ENCODE measurements around the gene BSND.
"Not testable (repeated sequence)": the region's sequence is repeated elsewhere in the genome, so short reads cannot be mapped to it uniquely, and the experiment has no call there.

BSND gene

DNA sequence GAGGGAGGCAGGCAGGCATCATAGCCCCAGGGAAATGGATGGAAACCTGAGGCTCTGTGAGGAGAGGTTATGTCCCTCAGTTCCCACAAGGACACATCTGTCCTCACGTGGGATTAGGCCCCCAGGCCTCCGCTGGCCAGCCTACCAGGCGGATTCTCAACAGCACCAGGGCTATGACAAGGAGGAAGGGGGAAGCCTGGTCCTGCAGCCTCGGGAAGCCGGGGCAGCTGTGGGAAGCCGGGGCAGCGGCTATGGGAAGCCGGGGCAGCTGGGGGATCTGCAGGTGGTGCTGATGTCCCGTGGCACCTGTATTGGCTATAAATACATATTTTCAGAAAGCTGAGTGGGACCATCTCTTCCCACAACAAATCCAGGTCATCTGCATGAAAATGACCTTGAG lies 19.7 kb downstream of the BSND start:
- DNase-seq (ENCODE audit: low read depth) = no peak

GRCh38 chr1:55021942-55022546 lies 23.3 kb downstream of the BSND start:
- peak; percentile 42 for DNase-seq (ENCODE audit: low read depth)

GRCh38 chr1:55024163-55024562 lies 25.4 kb downstream of the BSND start:
- DNase-seq (ENCODE audit: low read depth) = not testable (repeated sequence)

DNA sequence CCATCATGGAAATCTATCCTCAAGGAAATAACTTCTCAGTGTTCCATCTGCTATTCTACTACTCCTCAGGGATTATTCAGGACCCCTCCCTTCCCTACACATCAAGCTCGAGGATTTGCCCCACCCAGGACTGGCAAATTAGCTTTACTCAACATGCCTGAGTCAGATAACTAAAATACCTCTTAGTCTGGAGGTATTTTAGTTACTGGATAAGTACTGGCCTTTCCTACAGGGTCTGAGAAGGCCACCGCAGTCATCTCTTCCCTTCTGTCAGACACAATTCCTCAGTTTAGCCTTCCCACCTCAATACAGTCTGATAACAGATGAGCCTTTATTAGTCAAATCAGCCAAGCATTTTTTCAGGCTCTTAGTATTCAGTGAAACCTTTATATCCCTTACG lies 27.9 kb downstream of the BSND start:
- DNase-seq (ENCODE audit: low read depth) = not testable (repeated sequence)

DNA sequence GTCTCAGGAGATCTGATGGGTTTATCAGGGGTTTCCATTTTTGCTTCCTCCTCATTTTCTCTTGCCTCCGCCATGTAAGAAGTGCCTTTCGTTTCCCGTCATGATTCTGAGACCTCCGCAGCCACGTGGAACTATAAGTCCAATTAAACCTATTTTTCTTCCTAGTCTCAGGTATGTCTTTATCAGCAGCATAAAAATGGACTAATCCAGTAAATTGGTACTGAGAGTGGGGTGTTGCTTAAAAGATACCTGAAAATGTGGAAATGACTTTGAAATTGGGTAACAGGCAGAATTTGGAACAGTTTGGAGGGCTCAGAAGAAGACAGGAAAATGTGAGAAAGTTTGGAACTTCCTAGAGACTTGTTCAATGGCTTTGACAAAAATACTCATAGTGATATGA lies 32.4 kb downstream of the BSND start:
- DNase-seq (ENCODE audit: low read depth) = not testable (repeated sequence)

- no peak for DNase-seq (ENCODE audit: low read depth)
Measured at GRCh38 chr1:55033265-55033614, 34.5 kb downstream of the BSND start.

GRCh38 chr1:55034476-55035133 lies 35.9 kb downstream of the BSND start:
- DNase-seq (ENCODE audit: low read depth) = no peak

GRCh38 chr1:55035904-55036303 lies 37.2 kb downstream of the BSND start:
- no peak for DNase-seq (ENCODE audit: low read depth)

GRCh38 chr1:55037733-55038551 lies 39.2 kb downstream of the BSND start:
- DNase-seq (ENCODE audit: low read depth) = no peak

DNA sequence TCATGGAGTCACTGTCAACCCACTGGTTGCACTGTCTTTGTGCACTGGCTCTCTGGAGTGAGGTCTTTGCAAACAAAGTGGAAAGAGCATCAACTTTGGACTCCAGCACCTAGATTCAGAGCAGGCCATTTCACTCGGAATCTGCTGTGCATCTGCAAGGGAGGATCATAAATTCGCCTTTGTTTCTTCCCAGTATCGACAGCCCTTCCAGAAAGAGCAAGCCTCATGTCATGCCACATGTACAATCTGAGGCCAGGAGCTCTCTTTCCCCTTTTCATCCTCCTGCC lies 39.8 kb downstream of the BSND start:
- no peak for DNase-seq (ENCODE audit: low read depth)

GRCh38 chr1:55038974-55039341 lies 40.2 kb downstream of the BSND start:
- no peak for DNase-seq (ENCODE audit: low read depth)

DNA sequence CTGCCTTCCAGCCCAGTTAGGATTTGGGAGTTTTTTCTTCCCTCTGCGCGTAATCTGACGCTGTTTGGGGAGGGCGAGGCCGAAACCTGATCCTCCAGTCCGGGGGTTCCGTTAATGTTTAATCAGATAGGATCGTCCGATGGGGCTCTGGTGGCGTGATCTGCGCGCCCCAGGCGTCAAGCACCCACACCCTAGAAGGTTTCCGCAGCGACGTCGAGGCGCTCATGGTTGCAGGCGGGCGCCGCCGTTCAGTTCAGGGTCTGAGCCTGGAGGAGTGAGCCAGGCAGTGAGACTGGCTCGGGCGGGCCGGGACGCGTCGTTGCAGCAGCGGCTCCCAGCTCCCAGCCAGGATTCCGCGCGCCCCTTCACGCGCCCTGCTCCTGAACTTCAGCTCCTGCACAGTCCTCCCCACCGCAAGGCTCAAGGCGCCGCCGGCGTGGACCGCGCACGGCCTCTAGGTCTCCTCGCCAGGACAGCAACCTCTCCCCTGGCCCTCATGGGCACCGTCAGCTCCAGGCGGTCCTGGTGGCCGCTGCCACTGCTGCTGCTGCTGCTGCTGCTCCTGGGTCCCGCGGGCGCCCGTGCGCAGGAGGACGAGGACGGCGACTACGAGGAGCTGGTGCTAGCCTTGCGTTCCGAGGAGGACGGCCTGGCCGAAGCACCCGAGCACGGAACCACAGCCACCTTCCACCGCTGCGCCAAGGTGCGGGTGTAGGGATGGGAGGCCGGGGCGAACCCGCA lies 40.8 kb downstream of the BSND start, which contains the start of gene PCSK9:
Gene PCSK9 (plus strand): TSS at position 207 of the 741 bp plus-strand sequence. CDS start 290 bp downstream, at position 497.
- no peak for DNase-seq (ENCODE audit: low read depth)

GRCh38 chr1:55040083-55040932 lies 41.6 kb downstream of the BSND start:
- no peak for DNase-seq (ENCODE audit: low read depth)

DNA sequence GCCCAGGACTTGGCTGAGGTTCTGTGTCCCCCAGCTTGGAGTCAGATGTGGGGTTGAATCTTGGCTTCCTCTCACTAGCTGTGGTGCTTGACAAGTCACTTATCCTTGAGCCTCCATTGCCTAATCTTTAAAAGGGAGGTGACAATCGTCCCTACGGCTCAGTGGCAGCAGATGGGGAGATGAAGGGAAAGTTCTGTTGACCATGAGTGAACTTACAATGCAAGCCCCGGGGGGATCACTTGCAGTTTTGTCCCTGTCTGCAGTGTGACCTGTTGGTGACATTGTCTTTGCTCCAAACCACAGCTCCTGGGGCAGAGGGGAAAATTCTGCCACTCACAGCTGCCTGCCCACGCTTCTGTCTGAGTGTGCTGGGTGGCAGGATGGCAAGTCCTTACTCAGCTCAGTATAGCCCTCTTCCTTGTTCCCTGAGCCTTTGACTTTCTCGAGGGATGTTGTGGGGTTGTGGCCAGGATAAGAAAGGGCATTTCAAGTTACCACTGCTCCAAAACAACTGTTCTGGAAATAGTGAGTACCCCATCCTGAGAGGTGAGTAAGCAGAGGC lies 42.3 kb downstream of the BSND start:
- DNase-seq (ENCODE audit: low read depth) = no peak

- no peak for DNase-seq (ENCODE audit: low read depth)
Measured at GRCh38 chr1:55041613-55042012, 42.9 kb downstream of the BSND start.

GRCh38 chr1:55043011-55043410 lies 44.3 kb downstream of the BSND start:
- DNase-seq (ENCODE audit: low read depth) = no peak

DNA sequence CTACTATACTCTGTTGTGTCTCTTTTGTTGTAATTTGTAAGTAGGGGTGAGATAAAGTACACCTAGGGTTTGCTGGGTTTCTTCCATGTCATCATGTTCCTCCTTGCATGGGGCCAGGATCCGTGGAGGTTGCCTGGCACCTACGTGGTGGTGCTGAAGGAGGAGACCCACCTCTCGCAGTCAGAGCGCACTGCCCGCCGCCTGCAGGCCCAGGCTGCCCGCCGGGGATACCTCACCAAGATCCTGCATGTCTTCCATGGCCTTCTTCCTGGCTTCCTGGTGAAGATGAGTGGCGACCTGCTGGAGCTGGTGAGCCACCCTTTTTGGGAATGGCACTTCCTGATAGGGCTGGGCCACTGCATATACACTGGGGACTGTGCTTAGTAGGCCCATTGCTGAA lies 45.0 kb downstream of the BSND start:
- DNase-seq (ENCODE audit: low read depth) = no peak

GRCh38 chr1:55044617-55045397 lies 46.1 kb downstream of the BSND start:
- no peak for DNase-seq (ENCODE audit: low read depth)

GRCh38 chr1:55045430-55045829 lies 46.7 kb downstream of the BSND start:
- DNase-seq (ENCODE audit: low read depth) = no peak

DNA sequence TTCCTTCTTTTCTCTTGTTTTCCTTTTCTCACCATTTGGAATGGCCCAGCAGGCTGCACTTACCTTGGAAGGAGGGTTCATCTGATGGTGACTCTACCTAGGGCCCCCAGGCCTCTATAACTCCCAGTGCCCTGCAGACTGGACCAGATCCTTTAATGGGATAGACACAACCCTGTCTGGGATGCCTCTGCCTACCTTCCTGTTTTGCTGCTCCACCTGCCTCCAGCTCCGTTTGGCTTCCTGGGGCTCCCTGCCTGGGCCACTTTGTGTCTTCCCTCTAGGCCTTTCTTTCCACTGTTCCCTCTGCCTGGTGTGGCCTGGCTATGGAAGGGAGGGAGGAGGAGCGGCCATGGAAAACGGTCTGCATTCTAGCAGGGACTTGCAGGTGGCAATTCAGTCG lies 48.1 kb downstream of the BSND start:
- DNase-seq (ENCODE audit: low read depth) = no peak

DNA sequence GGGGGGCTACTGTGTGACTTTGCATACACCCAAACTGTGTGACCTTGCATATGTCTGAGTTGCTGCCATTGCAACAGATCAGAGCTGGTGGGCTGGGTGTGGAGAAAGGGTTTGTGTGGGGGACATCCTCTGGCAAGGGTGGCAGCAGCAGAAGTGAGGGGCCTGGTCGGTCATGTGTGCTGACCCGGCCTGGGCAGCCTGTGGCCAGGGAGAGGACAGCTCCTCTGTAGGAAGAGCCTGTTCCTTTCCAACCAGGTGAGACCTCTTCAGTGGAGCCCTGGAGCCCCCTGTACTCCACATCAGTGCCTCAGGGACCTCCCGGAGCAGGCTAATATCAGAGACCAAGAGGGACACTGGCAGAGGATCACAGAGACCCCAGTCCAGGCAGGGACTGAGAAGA lies 48.9 kb downstream of the BSND start:
- no peak for DNase-seq (ENCODE audit: low read depth)

Measured in activated T-helper 9 cell treated with anti-CD3 and anti-CD28 coated beads, Interleukin-2, amount 50 U/mL, for 16 hours (primary cell).